Thyroid gland (tissue), 4 donors: Measurements from ENCODE around the gene C22orf15. TPM values are rescaled to one million over a fixed set of nuclear protein-coding genes. Genes with fewer than 3 reads are reported as not detected.

Source experiments
- DNase-seq, 2 donors: peaks; one replicate each; pipeline ENCODE4 v3.0.0-alpha.2; 2019
- H3K27ac ChIP-seq, 3 donors: fragments of 200-600 bp; sonication (generic); 1 replicate in 2 of 3; 2 replicates in 1 of 3; pipeline ENCODE4 v1.5.1; 2016 to 2019; ENCODE audit warnings: mild to moderate bottlenecking in 1 of 3, moderate library complexity in 1 of 3
- H3K27me3 ChIP-seq: fragments of 200-600 bp; sonication (generic); one replicate; pipeline ENCODE4 v1.5.1; 2019
- H3K36me3 ChIP-seq, 2 donors: fragments of 200-600 bp; sonication (generic); one replicate each; pipeline ENCODE4 v1.5.1; 2016 to 2019
- H3K4me1 ChIP-seq, 2 donors: fragments of 200-600 bp; sonication (generic); one replicate each; pipeline ENCODE4 v1.5.1; 2017 to 2019
- H3K4me3 ChIP-seq, 3 donors: fragments of 200-600 bp; sonication (generic); replicated peaks in 1 of 3; 1 replicate in 2 of 3; 2 replicates in 1 of 3; pipeline ENCODE4 v1.5.1; 2016; ENCODE audit warnings: mild to moderate bottlenecking in 1 of 3
- H3K9me3 ChIP-seq: fragments of 200-600 bp; sonication (generic); one replicate; pipeline ENCODE4 v1.5.1; 2017
- CTCF ChIP-seq, 6 experiments: fragments of 200-600 bp in 3 of 6; fragments of 450-650 bp in 3 of 6; sonication (generic) in 3 of 6; IDR thresholded peaks; one replicate each; pipeline ENCODE4 v1.5.1; 2016 to 2019; ENCODE audit warnings: antibody characterized with exemption in 6 of 6, mild to moderate bottlenecking in 2 of 6, inconsistent platforms in 1 of 6, moderate library complexity in 1 of 6
- POLR2A ChIP-seq, 2 donors: fragments of 450-650 bp; IDR thresholded peaks; one replicate each; pipeline ENCODE4 v1.6.1; 2017; ENCODE audit warnings: antibody characterized with exemption in 2 of 2, mild to moderate bottlenecking in 2 of 2, moderate library complexity in 1 of 2
- WGBS, 2 donors: methylation state at CpG; one replicate each; pipeline ENCODE4 v1.1.5; 2017; 5-methylcytosine and 5-hydroxymethylcytosine counted together
- intact Hi-C: fragments of 100-400 bp; cut with DNase I; formaldehyde crosslinking; loops from one replicate; pipeline ENCODE4 v1.15.1; 2023
- total RNA-seq, 4 donors: library from RNA; depleted of rRNA; stranded (reverse); fragments of >200 nt; gene quantifications; one replicate each; pipeline ENCODE4 v1.2.3, GENCODE V29; 2016

Gene C22orf15
- total RNA-seq: not detected

DNA sequence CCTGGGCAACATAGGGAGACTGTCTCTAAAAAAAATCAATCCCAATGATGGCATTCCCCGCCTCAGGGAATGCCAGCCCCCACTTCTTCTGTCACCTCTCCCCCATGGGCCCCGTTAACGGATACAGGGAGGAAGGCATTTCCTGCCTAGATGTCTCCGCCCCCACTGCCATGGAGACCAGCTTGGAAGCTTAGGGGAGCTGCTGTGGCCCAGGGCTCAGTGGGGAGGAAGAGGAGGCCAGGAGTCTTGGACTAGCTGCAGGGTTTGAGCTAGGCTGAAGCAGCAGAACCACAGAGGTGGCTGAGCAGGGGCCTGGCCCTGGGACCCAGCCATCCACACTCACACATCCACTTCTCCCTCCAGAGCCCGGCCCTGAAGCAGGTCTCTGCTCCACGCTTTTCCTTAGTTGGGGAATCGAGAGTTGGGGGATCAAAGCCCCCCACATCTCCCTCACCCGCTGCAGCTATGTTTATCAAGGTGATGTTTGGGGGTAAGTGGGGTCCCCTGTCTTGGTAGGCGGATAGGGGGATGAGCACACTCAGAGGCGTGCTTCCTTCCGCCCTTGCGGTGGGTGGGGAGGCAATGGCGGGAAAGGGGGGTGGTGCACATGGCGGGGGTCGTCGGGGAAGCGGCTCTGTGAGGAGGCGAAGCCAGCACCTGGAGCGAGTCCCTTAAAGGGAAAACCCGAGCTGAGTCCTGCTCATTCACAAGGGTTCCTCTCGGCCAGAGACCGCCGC lies at the start of gene C22orf15:
C22orf15 (plus strand) TSS at position 149 of the 737 bp plus-strand sequence; CDS start at position 466, 317 bp downstream.
- intact Hi-C loops: no loop called here
- 54 to 69% methylated on average over 21 to 23 of the region's 23 CpGs for WGBS, 2 donors
- no peaks in the 10 kb centered on the region for H3K27me3 ChIP-seq
- DNase-seq: no peak
- peaks cover 11 to 22% of the 10 kb centered on the region in 2 donors for H3K4me1 ChIP-seq
- no peak within 1 kb of the TSS for H3K27ac ChIP-seq
- H3K4me3 ChIP-seq: no peak within 1 kb of the TSS
- no peaks in the 10 kb centered on the region for H3K36me3 ChIP-seq
- no peak for TF ChIP-seq CTCF (IDR thresholded peaks at IDR 0.05)
- no peak for TF ChIP-seq POLR2A (IDR thresholded peaks at IDR 0.05)
- no peaks in the 10 kb centered on the region for H3K9me3 ChIP-seq

GRCh38 chr22:23713696-23714595 lies 48.8 kb upstream of the C22orf15 start:
- Histone ChIP-seq H3K36me3 (peaks cover 8 to 24% of the 10 kb centered on the region in 2 donors), H3K27ac (no peak overlapping the region), H3K4me1 (peaks cover 8 to 12% of the 10 kb centered on the region in 2 donors), H3K27me3 (no peaks in the 10 kb centered on the region), H3K4me3 (no peak overlapping the region), H3K9me3 (no peaks in the 10 kb centered on the region)
- intact Hi-C loops: no loop called here
- no peak for TF ChIP-seq POLR2A (IDR thresholded peaks at IDR 0.05)
- TF ChIP-seq CTCF (IDR thresholded peaks at IDR 0.05): no peak
- no peak for DNase-seq
- 91 to 93% methylated on average over 26 to 28 of the region's 28 CpGs for WGBS, 2 donors

- no peak for TF ChIP-seq POLR2A (IDR thresholded peaks at IDR 0.05)
- no peak for TF ChIP-seq CTCF (IDR thresholded peaks at IDR 0.05)
- no peak overlapping the region for H3K4me3 ChIP-seq
- no peak for DNase-seq
- no peaks in the 10 kb centered on the region for H3K27me3 ChIP-seq
- peaks cover 0 to 18% of the 10 kb centered on the region in 2 donors for H3K36me3 ChIP-seq
- 86 to 94% methylated on average over 12 to 14 of the region's 23 CpGs for WGBS, 2 donors
- H3K27ac ChIP-seq: no peak overlapping the region
- no peaks in the 10 kb centered on the region for H3K9me3 ChIP-seq
- H3K4me1 ChIP-seq: peaks cover 8 to 12% of the 10 kb centered on the region in 2 donors
- intact Hi-C loops: no loop called here
Observed at GRCh38 chr22:23714596-23715578, 47.9 kb upstream of the C22orf15 start.

DNA sequence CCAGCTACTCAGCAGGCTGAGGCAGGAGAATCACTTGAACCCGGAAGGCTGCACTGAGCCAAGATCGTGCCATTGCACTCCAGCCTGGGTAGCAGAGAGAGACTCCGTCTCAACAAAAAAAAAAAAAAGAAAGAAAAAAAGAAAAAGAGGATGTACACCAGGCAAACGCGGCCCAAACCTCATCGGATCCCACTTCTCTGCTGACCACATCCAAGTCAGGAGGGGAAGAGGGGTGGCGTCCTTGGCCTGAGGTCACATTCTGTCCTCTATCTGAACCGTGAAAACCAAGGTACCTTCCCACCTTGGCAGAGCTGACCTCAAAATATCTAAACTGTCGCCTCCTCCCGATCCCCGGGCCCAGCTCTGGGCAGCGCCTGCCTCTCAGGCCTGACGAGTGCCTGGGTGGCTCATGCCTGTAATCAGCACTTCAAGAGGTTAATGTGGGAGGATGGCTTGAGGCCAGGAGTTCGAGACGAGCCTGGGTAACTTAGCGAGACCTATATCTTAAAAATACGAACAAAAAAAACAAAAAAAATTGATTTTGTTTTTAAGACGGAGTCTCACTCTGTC lies 46.9 kb upstream of the C22orf15 start:
- Histone ChIP-seq H3K27ac (no peak overlapping the region), H3K27me3 (no peaks in the 10 kb centered on the region), H3K4me3 (peak overlapping the region in 1 of 3 donors; percentile 67), H3K9me3 (no peaks in the 10 kb centered on the region), H3K36me3 (peaks cover 0 to 16% of the 10 kb centered on the region in 2 donors), H3K4me1 (peaks cover 8 to 12% of the 10 kb centered on the region in 2 donors)
- WGBS, 2 donors: 77 to 78% methylated on average over 18 of the region's 18 CpGs
- TF ChIP-seq POLR2A (IDR thresholded peaks at IDR 0.05): no peak
- no peak for TF ChIP-seq CTCF (IDR thresholded peaks at IDR 0.05)
- peak; percentile 48 to 56 for DNase-seq
- intact Hi-C loops: no loop called here
